GM18505 (cell line): Measurements from ENCODE around the gene ZNF277.

Experiments used
- ATAC-seq: cut with Tn5 transposase; IDR thresholded peaks from one replicate; pipeline ENCODE4 v1.9.1; 2021; ENCODE audit not compliant: unreplicated experiment
- POLR2A ChIP-seq: IDR thresholded peaks from 4 replicates; pipeline ENCODE4 v1.6.1; 2011; ENCODE audit warnings: borderline replicate concordance; ENCODE audit not compliant: insufficient read depth, insufficient read length; ENCODE audit errors: extremely low read depth

Gene ZNF277

DNA sequence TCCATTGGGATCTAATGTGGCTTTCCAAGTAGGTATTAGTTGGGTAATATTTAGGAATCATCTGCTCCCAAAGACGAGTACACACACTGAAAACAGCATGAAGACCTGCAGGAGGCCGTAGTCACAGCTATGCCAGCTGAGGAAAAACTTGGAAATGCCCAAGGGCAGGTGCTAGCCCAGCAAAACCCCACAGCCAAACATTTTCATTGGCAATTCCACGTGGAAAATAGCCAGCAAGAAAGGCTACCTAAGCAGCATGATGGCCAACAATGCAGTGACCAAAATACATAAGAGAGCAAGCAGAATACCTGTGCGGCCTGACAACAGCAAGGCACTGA lies 33.0 kb upstream of the ZNF277 start:
- no peak for ATAC-seq
- TF ChIP-seq POLR2A = no peak

DNA sequence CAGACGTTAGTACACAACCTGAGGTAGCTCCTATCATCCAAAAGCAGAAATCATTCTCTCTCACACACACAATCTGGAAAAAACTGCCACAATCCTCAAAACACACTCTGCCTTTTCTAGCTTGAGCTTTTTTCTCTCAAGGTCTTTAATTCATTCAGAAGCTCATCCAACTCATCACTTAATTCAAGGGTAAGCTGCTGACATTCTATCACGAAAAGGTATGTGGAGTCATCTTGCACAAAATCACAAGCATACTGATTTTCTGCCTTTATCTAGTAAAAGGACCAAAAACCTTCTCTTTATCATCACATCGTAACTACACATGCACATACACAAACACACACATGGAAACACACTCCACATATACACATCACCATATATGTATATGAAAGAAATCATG lies 32.3 kb upstream of the ZNF277 start:
- ATAC-seq = no peak
- no peak for TF ChIP-seq POLR2A

DNA sequence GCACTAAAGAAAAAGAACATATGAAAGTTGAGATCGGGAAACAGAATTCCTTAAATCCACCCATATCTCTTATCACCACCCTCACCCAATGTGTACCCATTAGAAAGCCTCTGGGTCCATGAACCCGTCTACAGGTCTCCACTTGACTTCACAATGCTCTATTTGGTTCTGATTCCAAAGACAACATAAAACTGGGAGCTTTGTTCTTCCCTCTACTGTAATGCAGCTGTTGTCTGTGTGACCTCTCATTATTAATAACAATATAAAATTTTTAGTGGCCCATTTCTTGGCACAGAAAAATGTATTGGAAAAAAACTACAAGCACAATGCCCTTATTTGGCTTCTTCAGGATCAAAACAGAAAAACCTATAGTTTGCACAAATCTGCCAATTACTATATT lies 30.3 kb upstream of the ZNF277 start:
- no peak for TF ChIP-seq POLR2A
- ATAC-seq = no peak

DNA sequence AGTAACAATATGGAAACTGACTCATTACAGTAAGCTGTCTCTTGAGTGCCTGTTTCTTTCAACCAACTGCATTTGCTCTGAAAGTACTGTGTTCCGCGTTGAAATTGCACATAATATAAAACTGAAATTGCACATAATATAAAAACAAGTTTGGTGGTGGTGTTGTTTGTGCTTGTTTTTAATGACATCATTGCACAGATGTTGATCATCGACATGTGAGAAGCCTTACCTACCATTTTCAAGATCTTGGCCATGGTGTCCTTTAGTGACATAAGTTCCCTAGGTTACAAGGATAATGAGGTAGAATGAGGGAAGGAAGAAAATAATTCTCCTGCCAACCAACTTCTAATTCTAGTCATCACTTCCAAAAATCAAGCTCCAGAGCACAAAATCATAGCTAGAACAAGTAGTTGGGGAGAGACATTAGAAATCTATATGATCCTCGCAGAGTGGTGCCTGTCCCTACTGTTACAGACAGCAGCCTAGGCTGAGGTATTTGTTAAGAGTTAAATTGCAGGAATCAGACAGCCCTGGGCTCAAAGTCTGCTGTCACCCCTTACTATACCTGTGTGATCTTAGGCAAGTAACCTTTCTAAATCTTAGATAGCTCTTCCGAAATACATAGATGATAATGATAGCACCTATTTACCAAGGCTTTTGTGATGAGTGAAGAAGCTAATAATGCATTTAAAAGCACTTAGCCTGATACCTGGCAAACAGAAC lies 29.6 kb upstream of the ZNF277 start:
- TF ChIP-seq POLR2A = no peak

GRCh38 chr7:112180223-112180622 lies 26.3 kb upstream of the ZNF277 start:
- ATAC-seq = no peak
- TF ChIP-seq POLR2A = no peak

More for the DNA sequence above, 29.6 kb upstream of the ZNF277 start:
- no peak for ATAC-seq

DNA sequence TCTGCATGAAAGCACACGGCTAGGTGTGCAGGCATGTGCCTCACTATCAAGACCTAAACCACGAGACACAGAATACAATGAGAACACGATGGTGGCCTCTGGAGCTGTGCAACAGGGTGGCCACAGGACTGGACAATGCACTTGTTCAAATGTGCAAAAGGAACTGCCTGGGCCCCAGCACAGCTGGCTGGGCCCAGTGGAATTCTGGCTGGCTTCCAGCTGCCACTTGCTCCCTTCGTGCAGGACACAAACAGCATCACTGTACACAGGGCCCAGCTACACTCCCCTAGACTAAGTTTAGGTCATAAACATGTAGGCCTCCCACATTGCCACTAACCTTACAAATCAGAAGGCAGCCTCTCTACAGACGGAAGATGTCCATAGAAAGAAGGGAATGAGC lies 23.7 kb upstream of the ZNF277 start:
- no peak for TF ChIP-seq POLR2A
- ATAC-seq = no peak

- no peak for TF ChIP-seq POLR2A
These were observed 23.2 kb upstream of the ZNF277 start for GRCh38 chr7:112183266-112183665.

DNA sequence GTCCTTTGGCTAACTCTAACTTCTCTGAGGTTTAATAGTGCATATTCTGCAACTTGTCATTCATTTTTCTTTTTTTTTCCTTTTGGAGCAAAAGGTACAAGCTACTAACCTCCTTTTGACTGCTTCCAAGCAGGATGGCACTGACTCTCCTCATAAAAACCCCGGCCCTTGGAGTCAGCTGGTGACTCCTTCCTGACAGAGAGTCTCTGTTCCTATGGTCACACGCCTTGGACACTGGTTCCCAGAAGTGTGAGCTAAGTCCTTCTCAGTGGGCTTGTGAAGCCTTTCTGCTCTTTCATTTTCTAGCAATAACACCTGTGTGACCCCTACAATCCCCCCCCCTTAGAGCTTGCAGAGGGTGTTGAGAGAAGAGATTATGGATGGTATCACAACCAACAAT lies 22.0 kb upstream of the ZNF277 start:
- ATAC-seq = no peak
- no peak for TF ChIP-seq POLR2A

More at GRCh38 chr7:112183266-112183665, 23.2 kb upstream of the ZNF277 start:
- no peak for ATAC-seq

- ATAC-seq = no peak
- TF ChIP-seq POLR2A = no peak
These were observed 21.3 kb upstream of the ZNF277 start for GRCh38 chr7:112185005-112185834.

DNA sequence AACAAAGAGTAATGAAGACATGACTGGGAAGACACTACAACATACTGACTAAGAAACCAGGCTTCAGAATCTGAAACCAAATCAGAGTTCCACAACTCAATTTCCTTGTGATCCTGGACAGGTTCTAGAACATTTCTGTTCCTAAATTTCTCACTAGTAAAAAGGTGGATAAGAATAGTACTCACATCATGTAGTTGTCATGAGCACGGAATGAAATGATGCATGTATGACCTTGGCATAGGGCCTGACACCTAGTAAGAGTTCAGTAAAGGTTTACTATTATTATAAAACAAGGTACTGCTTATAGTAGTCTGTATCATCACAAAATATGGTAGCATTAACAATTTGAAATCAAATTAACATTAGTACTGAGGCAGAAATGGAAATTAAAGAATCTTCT lies 20.2 kb upstream of the ZNF277 start:
- no peak for ATAC-seq
- TF ChIP-seq POLR2A = no peak

GRCh38 chr7:112188257-112188656 lies 18.2 kb upstream of the ZNF277 start:
- ATAC-seq = no peak
- TF ChIP-seq POLR2A = no peak

GRCh38 chr7:112189691-112190090 lies 16.8 kb upstream of the ZNF277 start:
- no peak for TF ChIP-seq POLR2A
- ATAC-seq = no peak

DNA sequence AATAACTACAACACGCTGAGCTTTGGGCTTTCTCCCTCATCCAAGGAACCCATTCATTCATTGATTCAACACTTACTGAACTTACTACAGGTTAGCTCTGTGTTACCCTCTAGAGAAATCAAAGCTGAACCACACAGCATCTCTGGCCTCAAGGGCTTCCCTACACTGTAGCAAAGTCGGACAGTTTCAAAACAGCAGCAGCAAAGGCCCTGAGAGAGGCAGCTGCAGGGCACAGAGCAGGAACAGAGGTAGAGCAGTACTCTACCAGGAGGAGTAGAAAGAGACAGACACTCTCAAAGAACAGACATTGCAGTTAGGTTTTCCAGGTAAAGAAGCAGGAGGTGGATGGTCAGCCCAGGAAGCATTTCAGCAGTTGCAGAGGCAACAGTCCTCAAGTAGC lies 16.4 kb upstream of the ZNF277 start:
- no peak for TF ChIP-seq POLR2A
- no peak for ATAC-seq
